GM12878 (cell line): ENCODE measurements around the gene HMGB1. TPM values are rescaled to one million over a fixed set of nuclear protein-coding genes. Genes with fewer than 3 reads are reported as not detected.

Experiments
- CHD1 ChIP-seq: IDR thresholded peaks from 2 replicates; pipeline ENCODE4 v1.6.1; 2012; ENCODE audit warnings: low read depth, low read length, improper control_type of control experiment
- ETV6 ChIP-seq, 2 experiments: fragments of 450-650 bp in 1 of 2; IDR thresholded peaks in 1 of 2; conservative IDR thresholded peaks in 1 of 2; 2 replicates each; pipeline ENCODE4 v1.6.1; 2014; ENCODE audit warnings: antibody characterized with exemption in 1 of 2, borderline replicate concordance in 1 of 2, low read depth in 1 of 2, mild to moderate bottlenecking in 1 of 2, moderate library complexity in 1 of 2
- FOXK2 ChIP-seq: fragments of 450-650 bp; IDR thresholded peaks from 2 replicates; pipeline ENCODE4 v1.6.1; 2017; ENCODE audit warnings: mild to moderate bottlenecking, moderate library complexity
- KDM1A ChIP-seq: fragments of 200-600 bp; sonication (generic); IDR thresholded peaks from 2 replicates; pipeline ENCODE4 v1.6.1; 2016; ENCODE audit warnings: borderline replicate concordance
- KLF5 ChIP-seq: fragments of 450-650 bp; IDR thresholded peaks from 2 replicates; pipeline ENCODE4 v1.6.1; 2014; ENCODE audit warnings: mild to moderate bottlenecking; ENCODE audit not compliant: partially characterized antibody
- MLLT1 ChIP-seq: fragments of 450-650 bp; IDR thresholded peaks from 2 replicates; pipeline ENCODE4 v1.6.1; 2016; ENCODE audit warnings: mild to moderate bottlenecking
- MTA2 ChIP-seq: fragments of 450-650 bp; IDR thresholded peaks from 2 replicates; pipeline ENCODE4 v1.6.1; 2016; ENCODE audit warnings: low read depth, mild to moderate bottlenecking, moderate library complexity
- NKRF ChIP-seq: fragments of 450-650 bp; conservative IDR thresholded peaks from 2 replicates; pipeline ENCODE4 v1.6.1; 2017; ENCODE audit warnings: mild to moderate bottlenecking, moderate library complexity
- PBX3 ChIP-seq: IDR thresholded peaks from 2 replicates; pipeline ENCODE4 v1.6.1; 2011; ENCODE audit warnings: mild to moderate bottlenecking, low read depth, low read length, moderate library complexity; ENCODE audit not compliant: insufficient replicate concordance
- PKNOX1 ChIP-seq: fragments of 450-650 bp; IDR thresholded peaks from 2 replicates; pipeline ENCODE4 v1.6.1; 2016; ENCODE audit warnings: mild to moderate bottlenecking
- RELB ChIP-seq: fragments of 450-650 bp; IDR thresholded peaks from 2 replicates; pipeline ENCODE4 v1.6.1; 2017; ENCODE audit warnings: low read depth, mild to moderate bottlenecking, moderate library complexity
- RUNX3 ChIP-seq: IDR thresholded peaks from 2 replicates; pipeline ENCODE4 v1.6.1; 2012; ENCODE audit warnings: low read length, inconsistent platforms
- SMC3 ChIP-seq: IDR thresholded peaks from 2 replicates; pipeline ENCODE4 v1.6.1; 2011; ENCODE audit warnings: low read length, improper control_type of control experiment, borderline replicate concordance
- TCF3 ChIP-seq: IDR thresholded peaks from 2 replicates; pipeline ENCODE4 v1.6.1; 2012; ENCODE audit warnings: low read depth, mild to moderate bottlenecking, low read length, borderline replicate concordance; ENCODE audit not compliant: insufficient read depth
- TCF7 ChIP-seq: IDR thresholded peaks from 2 replicates; pipeline ENCODE4 v1.6.1; 2014; ENCODE audit warnings: antibody characterized with exemption, borderline replicate concordance
- ZNF384 ChIP-seq: IDR thresholded peaks from 2 replicates; pipeline ENCODE4 v1.6.1; 2012; ENCODE audit warnings: low read depth, mild to moderate bottlenecking, low read length, improper control_type of control experiment, borderline replicate concordance
- ZNF687 ChIP-seq: fragments of 450-650 bp; IDR thresholded peaks from 2 replicates; pipeline ENCODE4 v1.6.1; 2017; ENCODE audit warnings: mild to moderate bottlenecking, moderate library complexity
- polyA plus RNA-seq, 11 experiments: library from polyadenylated mRNA; depleted of rRNA in 4 of 11; unstranded in 6 of 11; stranded (reverse) in 5 of 11; fragments of >200 nt; fragmentation: Nextera tagmentation in 4 of 11; fragmentation: Illumina TruSeq in 1 of 11; extraction: Ambion mirVana in 4 of 11; extraction: Trizol in 1 of 11; gene quantifications; 1 replicate in 1 of 11; 2 replicates in 10 of 11; pipeline versions ENCODE4 v1.2.1 to v1.2.3, GENCODE V29; 2011 to 2016; ENCODE audit warnings: inconsistent platforms in 2 of 11, missing spikeins in 2 of 11, low read depth in 1 of 11
- total RNA-seq, 4 experiments: library from RNA; depleted of rRNA in 3 of 4; stranded (reverse); fragments of >200 nt in 3 of 4; fragmentation: Illumina TruSeq in 1 of 4; extraction: Trizol in 1 of 4; gene quantifications; 2 replicates each; pipeline versions ENCODE4 v1.2.1 to v1.2.3, GENCODE V29; 2013 to 2021

Gene HMGB1
- total and polyA plus RNA-seq, 10 of the 15 experiments (the other 5 are each of a cell fraction or from before 2014, with no cell fraction given) = 365 to 2,529 (median 1,396) TPM

GRCh38 chr13:30415430-30416030 is 50.2 kb downstream of the HMGB1 start (continued):
- TF ChIP-seq ZNF687 = 0 out of 2 replicates have a peak, but pooled peaks have one; percentile 11
- TF ChIP-seq SMC3 = no peak
- peak; percentile 61; the same call in 1 of the 2 replicates for TF ChIP-seq RELB
- 0 out of 2 replicates have a peak, but pooled peaks have one; percentile 13 for TF ChIP-seq PKNOX1
- TF ChIP-seq TCF3 = no peak
- peak; percentile 84; the same call in 1 of the 2 replicates for TF ChIP-seq CHD1
- peak; percentile 77 for TF ChIP-seq KLF5
- TF ChIP-seq ZNF384 = peak; percentile 31; the same call in 1 of the 2 replicates
- TF ChIP-seq MLLT1 = 0 out of 2 replicates have a peak, but pooled peaks have one; percentile 19
- peak in 1 of 2 experiments; percentile 28; a peak in 1 of 4 replicates for TF ChIP-seq ETV6 (conservative IDR thresholded peaks at IDR 0.05 in 1 of 2, IDR thresholded peaks at IDR 0.05 in 1 of 2; ENCODE audit: borderline replicate concordance in 1 of 2, low read depth in 1 of 2)
- no peak for TF ChIP-seq KDM1A
- TF ChIP-seq NKRF = no peak
- TF ChIP-seq RUNX3 = peak; percentile 85
- no peak for TF ChIP-seq PBX3
- TF ChIP-seq TCF7 = 0 out of 2 replicates have a peak, but pooled peaks have one; percentile 47
- peak; percentile 72 for TF ChIP-seq MTA2
- TF ChIP-seq FOXK2 = peak; percentile 87
